A549 (cell line): ENCODE data around the gene SLC5A5.
"Not testable (repeated sequence)": the region's sequence is repeated elsewhere in the genome, so short reads cannot be mapped to it uniquely, and the experiment has no call there.

Experiments used
- CTCF ChIP-seq: fragments of >200 bp; sonication (Bioruptor Twin); formaldehyde crosslinking; IDR thresholded peaks from 3 replicates; pipeline ENCODE4 v1.5.1; 2016
- KDM5A ChIP-seq: fragments of 200-600 bp; sonication (generic); IDR thresholded peaks from 2 replicates; pipeline ENCODE4 v1.6.1; 2016; ENCODE audit warnings: antibody characterized with exemption, mild to moderate bottlenecking
- NPAS2 ChIP-seq: fragments of 250-450 bp; sonication (Bioruptor Pico); IDR thresholded peaks from 2 replicates; pipeline ENCODE4 v1.8.0; 2022; ENCODE audit warnings: mild to moderate bottlenecking, moderate library complexity, borderline replicate concordance
- POLR2A ChIP-seq: IDR thresholded peaks from 2 replicates; pipeline ENCODE4 v1.6.1; 2012; ENCODE audit warnings: mild to moderate bottlenecking, low read length
- SMC3 ChIP-seq: fragments of >200 bp; sonication (Bioruptor Twin); formaldehyde crosslinking; IDR thresholded peaks from 3 replicates; pipeline ENCODE4 v1.6.1; 2018; ENCODE audit warnings: inconsistent platforms
- ZFP36 ChIP-seq: fragments of 450-650 bp; IDR thresholded peaks from 2 replicates; pipeline ENCODE4 v1.6.1; 2014; ENCODE audit warnings: borderline replicate concordance; ENCODE audit not compliant: partially characterized antibody
- ZSCAN20 ChIP-seq: fragments of 250-450 bp; sonication (Bioruptor Pico); IDR thresholded peaks from 2 replicates; pipeline ENCODE4 v1.8.0; 2022; ENCODE audit warnings: mild to moderate bottlenecking, moderate library complexity

- TF ChIP-seq SMC3; CTCF; ZSCAN20 (CRISPR knock-in tag); NPAS2 (CRISPR knock-in tag); ZFP36; POLR2A; KDM5A: not testable (repeated sequence)
Measured at GRCh38 chr19:17887221-17887620, 15.5 kb downstream of the SLC5A5 start.
